GM13976 (cell line): ENCODE results near the gene MGAT4C.

Source experiments
- DNase-seq: peaks from one replicate; pipeline ENCODE4 v3.0.0; 2012; ENCODE audit warnings: low spot score
- in situ Hi-C: fragments of 300-500 bp; cut with MboI; formaldehyde crosslinking; loops from one replicate; pipeline ENCODE4 v1.12.0; 2022; ENCODE audit warnings: low sequenced_read_pairs, mixed read lengths, inconsistent platforms; ENCODE audit not compliant: unreplicated experiment
- TF ChIP-seq, protein P1 (sequence below): IDR thresholded peaks from 2 replicates; pipeline ENCODE4 v1.5.1; 2012; ENCODE audit warnings: borderline replicate concordance, mild to moderate bottlenecking; ENCODE audit not compliant: insufficient read depth; ENCODE audit errors: extremely low read depth, missing control alignments, control extremely low read depth

The MGAT4C gene

GRCh38 chr12:85985996-85986395 is 270.2 kb downstream of the MGAT4C start:
- in situ Hi-C loops = no loop called here
- DNase-seq = no peak
- TF ChIP-seq, protein P1, sequence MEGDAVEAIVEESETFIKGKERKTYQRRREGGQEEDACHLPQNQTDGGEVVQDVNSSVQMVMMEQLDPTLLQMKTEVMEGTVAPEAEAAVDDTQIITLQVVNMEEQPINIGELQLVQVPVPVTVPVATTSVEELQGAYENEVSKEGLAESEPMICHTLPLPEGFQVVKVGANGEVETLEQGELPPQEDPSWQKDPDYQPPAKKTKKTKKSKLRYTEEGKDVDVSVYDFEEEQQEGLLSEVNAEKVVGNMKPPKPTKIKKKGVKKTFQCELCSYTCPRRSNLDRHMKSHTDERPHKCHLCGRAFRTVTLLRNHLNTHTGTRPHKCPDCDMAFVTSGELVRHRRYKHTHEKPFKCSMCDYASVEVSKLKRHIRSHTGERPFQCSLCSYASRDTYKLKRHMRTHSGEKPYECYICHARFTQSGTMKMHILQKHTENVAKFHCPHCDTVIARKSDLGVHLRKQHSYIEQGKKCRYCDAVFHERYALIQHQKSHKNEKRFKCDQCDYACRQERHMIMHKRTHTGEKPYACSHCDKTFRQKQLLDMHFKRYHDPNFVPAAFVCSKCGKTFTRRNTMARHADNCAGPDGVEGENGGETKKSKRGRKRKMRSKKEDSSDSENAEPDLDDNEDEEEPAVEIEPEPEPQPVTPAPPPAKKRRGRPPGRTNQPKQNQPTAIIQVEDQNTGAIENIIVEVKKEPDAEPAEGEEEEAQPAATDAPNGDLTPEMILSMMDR = no peak

DNA sequence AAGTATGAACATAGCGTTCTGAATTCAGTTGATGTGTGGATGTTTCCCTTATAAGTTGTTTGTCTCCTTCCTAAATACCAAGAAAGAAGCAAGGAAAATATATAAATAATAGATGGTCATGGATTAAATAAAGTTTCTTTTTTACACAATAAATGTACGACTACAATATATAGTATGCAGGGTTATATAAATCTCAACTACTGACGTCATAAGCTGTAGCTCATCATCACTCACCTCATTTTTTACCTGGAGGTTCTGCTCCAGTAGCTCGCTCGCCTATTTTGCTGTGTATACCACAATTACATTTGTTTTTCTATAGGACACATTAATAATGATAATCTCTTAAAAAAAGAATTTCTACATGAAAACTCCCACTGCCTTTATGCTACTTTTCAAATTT is 272.6 kb downstream of the MGAT4C start:
- TF ChIP-seq, protein P1 = no peak
- in situ Hi-C loops = no loop called here
- DNase-seq = no peak

- DNase-seq = no peak
- TF ChIP-seq, protein P1 = no peak
Measured at GRCh38 chr12:85979641-85980040, 276.6 kb downstream of the MGAT4C start.

GRCh38 chr12:85975716-85976115 is 280.5 kb downstream of the MGAT4C start:
- DNase-seq = no peak
- TF ChIP-seq, protein P1 = no peak
- in situ Hi-C loops = no loop called here

More at GRCh38 chr12:85979641-85980040, 276.6 kb downstream of the MGAT4C start:
- in situ Hi-C loops = no loop called here

DNA sequence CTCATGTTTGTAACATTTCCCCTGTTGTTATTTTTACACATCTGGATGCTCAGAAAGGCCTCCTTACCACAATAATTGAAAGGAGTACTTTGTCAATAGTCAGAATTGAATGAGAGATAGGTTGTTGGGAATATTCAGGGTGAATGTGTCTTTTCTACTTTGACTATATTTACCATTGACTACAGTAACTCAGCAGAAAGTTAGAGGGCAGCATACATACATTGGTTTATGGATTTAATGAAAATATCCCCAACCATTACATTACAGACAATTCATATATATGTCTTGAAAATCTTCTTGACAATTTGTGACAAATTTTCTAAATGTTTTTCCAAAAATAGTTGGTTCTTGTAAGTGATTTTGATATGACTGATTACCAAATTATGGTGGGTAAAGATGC is 284.4 kb downstream of the MGAT4C start:
- no peak for DNase-seq
- TF ChIP-seq, protein P1 = no peak
- in situ Hi-C loops = no loop called here

DNA sequence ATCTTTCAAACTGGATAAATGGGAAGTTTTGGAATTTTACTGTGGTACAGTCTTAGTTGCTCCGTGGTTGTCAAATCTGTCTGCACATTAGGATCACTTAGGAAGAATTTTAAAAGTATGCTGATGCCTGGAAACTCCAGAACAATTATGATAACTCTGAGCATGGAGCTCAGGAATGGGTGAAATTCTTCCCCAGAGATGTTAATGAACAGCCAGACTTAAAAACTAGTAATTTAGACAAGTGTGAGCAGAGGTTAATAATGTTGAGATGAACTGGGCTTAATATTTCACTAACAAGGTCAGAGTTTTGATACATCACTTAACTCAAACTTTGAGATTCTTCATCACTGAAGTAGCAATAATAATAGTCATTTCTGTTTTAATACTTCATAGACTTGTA is 287.6 kb downstream of the MGAT4C start:
- in situ Hi-C loops = no loop called here
- TF ChIP-seq, protein P1 = no peak
- no peak for DNase-seq

DNA sequence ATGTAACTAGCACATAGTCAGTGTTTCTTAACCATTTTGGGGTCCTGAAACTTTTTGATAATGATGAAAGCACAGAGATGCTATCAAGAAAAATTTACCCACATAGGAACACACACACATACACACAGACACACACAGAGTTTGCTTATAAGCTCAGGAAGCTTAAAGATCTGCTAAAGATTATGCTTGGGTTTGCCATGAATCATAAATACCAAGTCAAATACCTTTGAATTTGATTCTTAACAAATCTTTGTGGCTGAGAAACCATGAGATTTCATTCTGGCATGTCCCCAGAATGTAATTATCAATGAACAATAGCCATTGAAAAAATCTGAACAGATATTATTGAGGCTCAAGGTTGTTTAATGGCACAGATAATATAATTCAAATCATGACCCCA is 292.9 kb downstream of the MGAT4C start:
- TF ChIP-seq, protein P1 = no peak
- in situ Hi-C loops = no loop called here
- DNase-seq = no peak
